Sigmoid colon (tissue), 4 donors: ENCODE measurements around the gene DHRS11.
"Not testable (repeated sequence)": the region's sequence is repeated elsewhere in the genome, so short reads cannot be mapped to it uniquely, and the experiment has no call there.

Source experiments
- EP300 ChIP-seq, 4 donors: sonication (generic); formaldehyde crosslinking; IDR thresholded peaks; one replicate each; pipeline ENCODE4 v1.6.1; 2017; ENCODE audit warnings: antibody characterized with exemption in 4 of 4
- POLR2A ChIP-seq, 2 donors: fragments of 450-650 bp; IDR thresholded peaks; one replicate each; pipeline ENCODE4 v1.6.1; 2016; ENCODE audit warnings: antibody characterized with exemption in 2 of 2, mild to moderate bottlenecking in 2 of 2, moderate library complexity in 2 of 2
- POLR2AphosphoS5 ChIP-seq, 4 donors: sonication (generic); formaldehyde crosslinking; IDR thresholded peaks; one replicate each; pipeline ENCODE4 v1.6.1; 2017; ENCODE audit warnings: antibody characterized with exemption in 4 of 4
- TF ChIP-seq, protein P1 (sequence below), 4 experiments: fragments of 450-650 bp in 3 of 4; fragments of 200-600 bp in 1 of 4; IDR thresholded peaks; one replicate each; pipeline ENCODE4 v1.5.1; 2016 to 2019; ENCODE audit warnings: antibody characterized with exemption in 4 of 4, mild to moderate bottlenecking in 3 of 4, moderate library complexity in 2 of 4

DNA sequence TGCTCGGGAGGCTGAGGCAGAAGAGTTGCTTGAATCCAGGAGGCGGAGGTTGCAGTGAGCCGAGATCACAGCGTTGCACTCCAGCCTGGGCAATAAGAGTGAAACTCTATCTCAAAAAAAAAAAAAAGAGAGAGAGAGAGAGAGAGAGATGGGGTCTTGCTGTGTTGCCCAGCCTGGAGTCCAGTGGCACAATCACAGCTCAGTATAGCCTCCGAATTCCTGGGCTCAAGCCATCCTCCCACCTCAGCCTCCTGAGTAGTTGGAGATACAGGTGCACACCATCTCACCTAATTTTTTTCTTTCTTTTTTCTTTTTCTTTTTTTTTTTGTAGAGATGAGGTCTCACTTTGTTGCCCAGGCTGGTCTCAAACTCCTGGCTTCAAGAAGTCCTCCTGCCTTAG is 13.3 kb downstream of the DHRS11 start:
- TF ChIP-seq, protein P1, sequence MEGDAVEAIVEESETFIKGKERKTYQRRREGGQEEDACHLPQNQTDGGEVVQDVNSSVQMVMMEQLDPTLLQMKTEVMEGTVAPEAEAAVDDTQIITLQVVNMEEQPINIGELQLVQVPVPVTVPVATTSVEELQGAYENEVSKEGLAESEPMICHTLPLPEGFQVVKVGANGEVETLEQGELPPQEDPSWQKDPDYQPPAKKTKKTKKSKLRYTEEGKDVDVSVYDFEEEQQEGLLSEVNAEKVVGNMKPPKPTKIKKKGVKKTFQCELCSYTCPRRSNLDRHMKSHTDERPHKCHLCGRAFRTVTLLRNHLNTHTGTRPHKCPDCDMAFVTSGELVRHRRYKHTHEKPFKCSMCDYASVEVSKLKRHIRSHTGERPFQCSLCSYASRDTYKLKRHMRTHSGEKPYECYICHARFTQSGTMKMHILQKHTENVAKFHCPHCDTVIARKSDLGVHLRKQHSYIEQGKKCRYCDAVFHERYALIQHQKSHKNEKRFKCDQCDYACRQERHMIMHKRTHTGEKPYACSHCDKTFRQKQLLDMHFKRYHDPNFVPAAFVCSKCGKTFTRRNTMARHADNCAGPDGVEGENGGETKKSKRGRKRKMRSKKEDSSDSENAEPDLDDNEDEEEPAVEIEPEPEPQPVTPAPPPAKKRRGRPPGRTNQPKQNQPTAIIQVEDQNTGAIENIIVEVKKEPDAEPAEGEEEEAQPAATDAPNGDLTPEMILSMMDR (IDR thresholded peaks at IDR 0.05), result not testable (repeated sequence)
- not testable (repeated sequence) for TF ChIP-seq POLR2A, POLR2AphosphoS5, EP300 (IDR thresholded peaks at IDR 0.05)
